SK-N-SH (cell line): Measurements from ENCODE around the gene DSCAML1. TPM values are rescaled to one million over a fixed set of nuclear protein-coding genes. Genes with fewer than 3 reads are reported as not detected.

Source experiments
- CTCF ChIA-PET: fragments of 300-600, 350-600 bp; formaldehyde crosslinking; extraction: SDS; loops from one replicate; lab custom pipeline; 2021; lab: Yijun Ruan, JAX
- POLR2A ChIA-PET: fragments of 350-600 bp; sonication (Branson Sonifier 250); formaldehyde crosslinking; extraction: SDS; loops from one replicate; lab custom pipeline; 2020; ENCODE audit warnings: antibody characterized with exemption, inconsistent platforms; lab: Yijun Ruan, JAX
- DNase-seq: peaks from one replicate; pipeline ENCODE4 v3.0.0; 2012
- H2AFZ ChIP-seq: fragments of 200-600 bp; sonication (generic); 2 replicates; pipeline ENCODE4 v1.8.1; 2016; ENCODE audit warnings: antibody characterized with exemption, mild to moderate bottlenecking, low read depth
- H3F3A ChIP-seq: fragments of 200-600 bp; sonication (generic); replicated peaks from 2 replicates; pipeline ENCODE3; 2016; ENCODE audit warnings: antibody characterized with exemption, mild to moderate bottlenecking; ENCODE audit not compliant: insufficient read depth
- H3K27ac ChIP-seq, 2 experiments: fragments of 200-500 bp in 1 of 2; fragments of 200-600 bp in 1 of 2; sonication (Bioruptor generic) in 1 of 2; sonication (generic), shearing (Covaris generic) in 1 of 2; 2 replicates each; pipeline versions ENCODE4 v1.5.1 to v1.6.1; 2014 to 2016; ENCODE audit warnings: low read depth in 2 of 2, inconsistent platforms in 1 of 2, low read length in 1 of 2, mild to moderate bottlenecking in 1 of 2, mixed read lengths in 1 of 2
- H3K27me3 ChIP-seq: fragments of 200-600 bp; sonication (generic), shearing (Covaris generic); 2 replicates; pipeline ENCODE4 v1.6.1; 2016; ENCODE audit warnings: mixed run types; ENCODE audit not compliant: insufficient read depth
- H3K36me3 ChIP-seq, 2 experiments: fragments of 200-500 bp in 1 of 2; fragments of 200-600 bp in 1 of 2; sonication (Bioruptor generic) in 1 of 2; sonication (generic) in 1 of 2; replicated peaks in 1 of 2; 2 replicates each; pipeline versions ENCODE3 to v1.5.1; 2014 to 2016; ENCODE audit warnings: low read length in 1 of 2, mild to moderate bottlenecking in 1 of 2; ENCODE audit not compliant: insufficient read depth in 2 of 2, control insufficient read depth in 1 of 2
- H3K4me1 ChIP-seq, 2 experiments: fragments of 200-500 bp in 1 of 2; fragments of 200-600 bp in 1 of 2; sonication (Bioruptor generic) in 1 of 2; sonication (generic), shearing (Covaris generic) in 1 of 2; 2 replicates each; pipeline versions ENCODE4 v1.5.1 to v1.6.1; 2014 to 2016; ENCODE audit warnings: low read depth in 1 of 2, low read length in 1 of 2, mixed run types in 1 of 2; ENCODE audit not compliant: insufficient read depth in 2 of 2, control insufficient read depth in 1 of 2
- H3K4me2 ChIP-seq: fragments of 200-600 bp; sonication (generic), shearing (Covaris generic); 2 replicates; pipeline ENCODE4 v1.6.1; 2017; ENCODE audit warnings: mixed run types
- H3K4me3 ChIP-seq, 2 experiments: fragments of 200-500 bp in 1 of 2; fragments of 200-600 bp in 1 of 2; sonication (Bioruptor generic) in 1 of 2; sonication (generic), shearing (Covaris generic) in 1 of 2; 2 replicates each; pipeline versions ENCODE4 v1.5.1 to v1.8.1; 2014 to 2016; ENCODE audit warnings: low read depth in 2 of 2, inconsistent platforms in 1 of 2, low read length in 1 of 2, mild to moderate bottlenecking in 1 of 2, mixed read lengths in 1 of 2, moderate library complexity in 1 of 2
- H3K79me2 ChIP-seq: fragments of 200-600 bp; sonication (generic); 2 replicates; pipeline ENCODE4 v1.8.1; 2017; ENCODE audit warnings: mild to moderate bottlenecking; ENCODE audit not compliant: insufficient read depth
- H3K9ac ChIP-seq: fragments of 200-600 bp; sonication (generic); 2 replicates; pipeline ENCODE4 v1.6.1; 2017; ENCODE audit warnings: mixed run types
- H3K9me2 ChIP-seq: fragments of 200-600 bp; sonication (generic); 2 replicates; pipeline ENCODE4 v1.6.1; 2017; ENCODE audit warnings: mixed run types
- H3K9me3 ChIP-seq: fragments of 200-600 bp; sonication (generic); 2 replicates; pipeline ENCODE4 v1.6.1; 2017; ENCODE audit warnings: mixed run types, mild to moderate bottlenecking, moderate library complexity
- H4K20me1 ChIP-seq: fragments of 200-600 bp; sonication (generic); 2 replicates; pipeline ENCODE4 v1.6.1; 2017; ENCODE audit warnings: mild to moderate bottlenecking, mixed run types; ENCODE audit not compliant: insufficient read depth
- CHD2 ChIP-seq: fragments of 150-350 bp; IDR thresholded peaks from 2 replicates; pipeline ENCODE4 v1.6.1; 2018; ENCODE audit warnings: low read length; ENCODE audit not compliant: partially characterized antibody
- CTCF ChIP-seq: fragments of 200-600 bp; sonication (generic); IDR thresholded peaks from 2 replicates; pipeline ENCODE4 v1.6.1; 2017; ENCODE audit warnings: antibody characterized with exemption, mild to moderate bottlenecking, moderate library complexity
- EP300 ChIP-seq, 2 experiments: IDR thresholded peaks; 2 replicates each; pipeline versions ENCODE4 v1.4.0 to v1.6.1; 2012; ENCODE audit warnings: borderline replicate concordance in 1 of 2, low read depth in 1 of 2, low read length in 1 of 2
- EZH2phosphoT487 ChIP-seq: fragments of 200-600 bp; sonication (generic); IDR thresholded peaks from 2 replicates; pipeline ENCODE4 v1.6.1; 2017; ENCODE audit warnings: low read depth, mixed run types, mild to moderate bottlenecking, antibody characterized with exemption, moderate library complexity, borderline replicate concordance
- FOSL2 ChIP-seq: IDR thresholded peaks from 2 replicates; pipeline ENCODE4 v1.4.0; 2012; ENCODE audit warnings: low read depth, mild to moderate bottlenecking, moderate library complexity, borderline replicate concordance
- FOXJ3 ChIP-seq: sonication (generic); formaldehyde crosslinking; IDR thresholded peaks from 2 replicates; pipeline ENCODE4 v1.5.1; 2020; ENCODE audit warnings: mild to moderate bottlenecking, missing genetic modification reagents
- FOXM1 ChIP-seq: IDR thresholded peaks from 2 replicates; pipeline ENCODE4 v1.4.0; 2012; ENCODE audit warnings: low read depth, mild to moderate bottlenecking
- IRF3 ChIP-seq: fragments of 150-350 bp; IDR thresholded peaks from 2 replicates; pipeline ENCODE4 v1.6.1; 2016; ENCODE audit warnings: mild to moderate bottlenecking, low read depth, low read length
- JUND ChIP-seq: IDR thresholded peaks from 2 replicates; pipeline ENCODE4 v1.4.0; 2012
- MXI1 ChIP-seq: IDR thresholded peaks from 2 replicates; pipeline ENCODE4 v1.6.1; 2012; ENCODE audit warnings: mild to moderate bottlenecking, low read depth, low read length, improper control_type of control experiment
- NFIC ChIP-seq: IDR thresholded peaks from 2 replicates; pipeline ENCODE4 v1.4.0; 2012; ENCODE audit warnings: borderline replicate concordance
- NRF1 ChIP-seq: IDR thresholded peaks from 2 replicates; pipeline ENCODE4 v1.6.1; 2012; ENCODE audit warnings: low read depth, mild to moderate bottlenecking, low read length
- POLR2AphosphoS5 ChIP-seq: IDR thresholded peaks from 2 replicates; pipeline ENCODE4 v1.6.1; 2012; ENCODE audit warnings: low read depth, low read length
- RCOR1 ChIP-seq: fragments of 150-350 bp; IDR thresholded peaks from 2 replicates; pipeline ENCODE4 v1.6.1; 2017; ENCODE audit warnings: antibody characterized with exemption, low read length
- RFX5 ChIP-seq: IDR thresholded peaks from 2 replicates; pipeline ENCODE4 v1.6.1; 2012; ENCODE audit warnings: mild to moderate bottlenecking, improper control_type of control experiment, low read length
- SIN3A ChIP-seq: IDR thresholded peaks from 2 replicates; pipeline ENCODE4 v1.6.1; 2012; ENCODE audit warnings: low read depth, mild to moderate bottlenecking, low read length, moderate library complexity, borderline replicate concordance
- TAF1 ChIP-seq: IDR thresholded peaks from 2 replicates; pipeline ENCODE4 v1.6.1; 2012; ENCODE audit warnings: low read depth, mild to moderate bottlenecking, low read length, moderate library complexity, borderline replicate concordance
- TCF12 ChIP-seq: IDR thresholded peaks from 2 replicates; pipeline ENCODE4 v1.4.0; 2012
- TEAD4 ChIP-seq: IDR thresholded peaks from 2 replicates; pipeline ENCODE4 v1.4.0; 2012; ENCODE audit warnings: mild to moderate bottlenecking, borderline replicate concordance; ENCODE audit not compliant: insufficient read depth
- YY1 ChIP-seq: IDR thresholded peaks from 2 replicates; pipeline ENCODE4 v1.4.0; 2012; ENCODE audit warnings: low read depth, mild to moderate bottlenecking
- WGBS: methylation state at CpG from one replicate; pipeline ENCODE4 v1.1.6; 2017; ENCODE audit warnings: low lambda C conversion rate; 5-methylcytosine and 5-hydroxymethylcytosine counted together
- polyA plus RNA-seq, 3 experiments: library from polyadenylated mRNA; depleted of rRNA; stranded (reverse); fragments of >200 nt; gene quantifications; 2 replicates each; pipeline ENCODE4 v1.2.3, GENCODE V29; 2012

The DSCAML1 gene
- polyA plus RNA-seq, 1 of the 3 experiments (the other 2 are of a cell fraction) = not detected

GRCh38 chr11:117554601-117555333 is 242.2 kb downstream of the DSCAML1 start:
- Histone ChIP-seq H3K9me3 (no peaks in the 10 kb centered on the region), H3K4me1 (peaks cover 0 to 4% of the 10 kb centered on the region in 2 experiments; a peak in 1 of 4 replicates), H4K20me1 (no peaks in the 10 kb centered on the region), H3K27me3 (peaks cover 13% of the 10 kb centered on the region; the same call in 1 of the 2 replicates), H3K36me3 (no peaks in the 10 kb centered on the region), H3K9me2 (no peaks in the 10 kb centered on the region), H3K79me2 (no peaks in the 10 kb centered on the region), H3K4me2 (no peak overlapping the region), H3K9ac (no peak overlapping the region), H3K27ac (no peak overlapping the region), H3K4me3 (no peak overlapping the region), H2AFZ (no peak overlapping the region), H3F3A (no peaks in the 10 kb centered on the region)
- TF ChIP-seq POLR2AphosphoS5 (no peak), TAF1 (no peak), TCF12 (no peak), JUND (no peak), FOXM1 (no peak), MXI1 (no peak), SIN3A (no peak), YY1 (no peak), TEAD4 (no peak), CTCF (no peak), IRF3 (no peak)
- ChIA-PET CTCF (interaction anchor here (1.1 to 1.4 kb wide), 3 partner anchors 20 to 129 kb away, joined by 3 to 7 read pairs (median 4); no protein-coding TSS in a partner anchor), POLR2A (no interaction called here)
- DNase-seq = no peak
- 67% methylated on average over 7 of the region's 7 CpGs for WGBS

DNA sequence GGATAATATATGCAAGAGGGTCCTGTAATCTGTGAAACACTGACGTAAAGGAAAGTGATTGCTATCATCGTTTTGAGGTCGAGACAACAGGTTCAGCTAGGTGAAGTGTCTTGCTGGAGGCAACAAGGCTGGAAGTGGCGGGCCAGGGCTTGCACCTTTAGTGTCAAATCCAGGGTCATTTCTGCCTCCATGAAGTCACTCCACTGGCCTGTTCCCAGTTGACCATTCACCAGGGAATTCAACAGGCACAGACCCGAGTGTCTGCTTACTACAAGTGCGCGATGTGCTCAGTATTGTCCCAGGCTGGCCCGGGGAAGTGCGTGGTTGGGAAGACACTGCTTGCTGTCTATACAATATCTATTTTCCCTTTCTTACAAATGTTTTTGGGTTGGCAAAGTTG is 244.4 kb downstream of the DSCAML1 start:
- CTCF ChIA-PET = interaction anchor here (1.5 to 2.1 kb wide), 3 partner anchors 8 to 14 kb away, joined by 3 to 9 read pairs (median 4); no protein-coding TSS in a partner anchor

More for the DNA sequence above, 244.4 kb downstream of the DSCAML1 start:
- no peak overlapping the region for H3K4me2 ChIP-seq
- POLR2A ChIA-PET = no interaction called here
- no peaks in the 10 kb centered on the region; a peak in 1 of 4 replicates for H3K4me1 ChIP-seq
- no peak overlapping the region for H3K4me3 ChIP-seq
- H3K79me2 ChIP-seq = no peaks in the 10 kb centered on the region
- H3K27me3 ChIP-seq = 0 out of 2 replicates have a peak, but pooled peaks cover 5% of the 10 kb centered on the region
- 70% methylated on average over 9 of the region's 9 CpGs for WGBS
- no peaks in the 10 kb centered on the region for H3K9me2 ChIP-seq
- no peak overlapping the region for H3K27ac ChIP-seq
- no peak overlapping the region for H3K9ac ChIP-seq
- DNase-seq = no peak
- no peaks in the 10 kb centered on the region for H3K9me3 ChIP-seq
- TF ChIP-seq RCOR1 (no peak), TCF12 (no peak), NFIC (no peak), FOSL2 (no peak), SIN3A (no peak), CHD2 (no peak), IRF3 (no peak), EP300 (IDR thresholded peaks at IDR 0.05; ENCODE audit: borderline replicate concordance in 1 of 2, low read depth in 1 of 2, low read length in 1 of 2) (no peak), TAF1 (no peak), RFX5 (no peak), MXI1 (no peak), NRF1 (no peak), EZH2phosphoT487 (no peak), FOXJ3 (CRISPR knock-in tag) (no peak)
- no peaks in the 10 kb centered on the region for H4K20me1 ChIP-seq
- H3F3A ChIP-seq = no peaks in the 10 kb centered on the region
- no peaks in the 10 kb centered on the region for H3K36me3 ChIP-seq
- H2AFZ ChIP-seq = no peak overlapping the region
